ENCODE results near the gene RNGTT.

Gene RNGTT

GRCh38 chr6:88567696-88568095 is 395.7 kb downstream of the RNGTT start:
- no peak overlapping the region for H3K4me3 ChIP-seq (ENCODE audit: low read depth, low read length)

GRCh38 chr6:88566746-88567534 is 396.5 kb downstream of the RNGTT start:
- no peak overlapping the region for H3K4me3 ChIP-seq (ENCODE audit: low read depth, low read length)

- H3K4me3 ChIP-seq (ENCODE audit: low read depth, low read length), result no peak overlapping the region
These were observed 397.6 kb downstream of the RNGTT start for GRCh38 chr6:88565836-88566235.

GRCh38 chr6:88565409-88565811 is 398.0 kb downstream of the RNGTT start:
- H3K4me3 ChIP-seq (ENCODE audit: low read depth, low read length), result no peak overlapping the region

- H3K4me3 ChIP-seq (ENCODE audit: low read depth, low read length), result no peak overlapping the region
These were observed 400.2 kb downstream of the RNGTT start for GRCh38 chr6:88563277-88563625.

GRCh38 chr6:88562353-88563276 is 400.8 kb downstream of the RNGTT start:
- H3K4me3 ChIP-seq (ENCODE audit: low read depth, low read length), result no peak overlapping the region

- no peak overlapping the region for H3K4me3 ChIP-seq (ENCODE audit: low read depth, low read length)
These were observed 401.5 kb downstream of the RNGTT start for GRCh38 chr6:88561954-88562315.

- no peak overlapping the region for H3K4me3 ChIP-seq (ENCODE audit: low read depth, low read length)
These were observed 402.1 kb downstream of the RNGTT start for GRCh38 chr6:88561034-88561953.

Measured in iPS-11a (cell line).